OCI-LY1 (cell line): Measurements from ENCODE around the gene COP1.

Experiments
- CTCF ChIP-seq: fragments of 200-600 bp; sonication (generic), shearing (Covaris generic); IDR thresholded peaks from 2 replicates; pipeline ENCODE4 v1.5.1; 2017; ENCODE audit warnings: mild to moderate bottlenecking, antibody characterized with exemption, low read length, moderate library complexity, mixed read lengths
- EZH2 ChIP-seq: fragments of 200-600 bp; sonication (generic), shearing (Covaris generic); IDR thresholded peaks from 2 replicates; pipeline ENCODE4 v1.8.0; 2017; ENCODE audit warnings: borderline replicate concordance, mixed run types, mild to moderate bottlenecking, antibody characterized with exemption, low read length, moderate library complexity, mixed read lengths

GRCh38 chr1:176110203-176110602 lies 96.9 kb downstream of the COP1 start:
- TF ChIP-seq CTCF, result no peak
- TF ChIP-seq EZH2, result no peak
